ENCODE measurements around the gene USP21. TPM values are rescaled to one million over a fixed set of nuclear protein-coding genes. Genes with fewer than 3 reads are reported as not detected.
A peak's percentile ranks its signal among the peaks of the same experiment; 100 is the strongest.

USP21 gene
- total and polyA plus RNA-seq, 9 of the 15 experiments (the other 6 are each of a cell fraction or from before 2014, with no cell fraction given): 4.9 to 52.4 (median 21.6) TPM

DNA sequence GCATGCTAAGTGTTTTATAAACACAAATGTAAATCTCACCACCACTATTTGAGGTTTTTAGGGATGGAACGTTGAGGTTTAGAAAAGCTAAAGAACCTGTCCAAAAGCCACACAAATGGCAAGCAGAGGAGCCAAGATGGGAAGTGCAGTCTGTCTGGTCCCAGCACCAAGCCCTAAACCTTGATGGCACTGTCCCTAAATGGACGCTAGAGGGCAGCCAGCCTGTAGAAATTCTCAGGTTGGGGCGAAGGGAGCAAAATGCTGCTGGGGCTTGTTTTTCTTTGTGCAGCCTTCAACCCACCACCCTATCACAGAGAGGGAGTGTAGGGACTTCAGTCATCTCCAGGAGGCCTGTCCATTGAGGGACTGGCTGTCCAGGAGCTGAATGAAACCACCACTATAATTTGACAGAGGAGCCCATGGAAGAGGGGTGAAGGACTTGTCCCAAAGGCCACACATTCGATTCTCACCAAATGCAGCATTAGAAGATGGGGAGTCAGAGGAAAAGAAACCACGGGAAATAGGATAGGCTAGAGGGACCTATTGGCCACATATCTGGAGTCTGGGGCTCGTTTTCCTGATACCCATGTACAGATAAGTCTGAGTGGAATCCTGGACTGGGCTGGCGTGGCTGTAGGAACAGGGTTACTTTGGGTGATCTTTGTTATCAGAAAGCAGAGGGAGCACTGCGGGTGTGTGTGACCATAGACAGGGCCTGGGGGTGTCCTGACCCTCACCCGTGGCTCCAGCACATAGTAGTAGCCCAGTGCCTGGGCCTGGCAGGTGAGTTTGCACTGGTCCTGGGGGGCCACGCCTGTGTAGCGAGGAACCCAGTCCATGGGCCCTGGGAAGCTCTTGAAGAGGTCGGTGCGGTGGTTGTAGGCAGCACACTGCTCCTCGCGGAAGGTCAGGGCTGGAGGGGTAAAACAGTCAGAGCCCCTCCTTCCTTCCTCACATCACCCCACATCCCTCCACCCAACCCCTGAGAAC is 33.5 kb downstream of the USP21 start (continued):
- TF ChIP-seq, protein P1, sequence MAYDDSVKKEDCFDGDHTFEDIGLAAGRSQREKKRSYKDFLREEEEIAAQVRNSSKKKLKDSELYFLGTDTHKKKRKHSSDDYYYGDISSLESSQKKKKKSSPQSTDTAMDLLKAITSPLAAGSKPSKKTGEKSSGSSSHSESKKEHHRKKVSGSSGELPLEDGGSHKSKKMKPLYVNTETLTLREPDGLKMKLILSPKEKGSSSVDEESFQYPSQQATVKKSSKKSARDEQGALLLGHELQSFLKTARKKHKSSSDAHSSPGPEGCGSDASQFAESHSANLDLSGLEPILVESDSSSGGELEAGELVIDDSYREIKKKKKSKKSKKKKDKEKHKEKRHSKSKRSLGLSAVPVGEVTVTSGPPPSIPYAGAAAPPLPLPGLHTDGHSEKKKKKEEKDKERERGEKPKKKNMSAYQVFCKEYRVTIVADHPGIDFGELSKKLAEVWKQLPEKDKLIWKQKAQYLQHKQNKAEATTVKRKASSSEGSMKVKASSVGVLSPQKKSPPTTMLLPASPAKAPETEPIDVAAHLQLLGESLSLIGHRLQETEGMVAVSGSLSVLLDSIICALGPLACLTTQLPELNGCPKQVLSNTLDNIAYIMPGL (CRISPR knock-in tag; IDR thresholded peaks at IDR 0.05): no peak
- TF ChIP-seq ZNF695 (CRISPR knock-in tag; IDR thresholded peaks at IDR 0.05): no peak
- no peak for TF ChIP-seq SIN3A (IDR thresholded peaks at IDR 0.05; ENCODE audit: borderline replicate concordance in 2 of 2, control insufficient read depth in 1 of 2, low read depth in 2 of 2, low read length in 2 of 2)
- no peak for TF ChIP-seq SMAD2 (IDR thresholded peaks at IDR 0.05; ENCODE audit: low read depth, low read length)
- no peak; a peak in 1 of 4 replicates for TF ChIP-seq SRF (CRISPR knock-in tag; IDR thresholded peaks at IDR 0.05)
- TF ChIP-seq ZNF146 (CRISPR knock-in tag; IDR thresholded peaks at IDR 0.05; ENCODE audit: unreplicated experiment): no peak
- no peak for TF ChIP-seq NFE2L1 (tag; IDR thresholded peaks at IDR 0.05; ENCODE audit: borderline replicate concordance, low read depth)
- no peak for TF ChIP-seq ZNF408 (CRISPR knock-in tag; IDR thresholded peaks at IDR 0.05; ENCODE audit: low read depth)
- no peak for TF ChIP-seq ZFPM2 (CRISPR knock-in tag; IDR thresholded peaks at IDR 0.05)
- TF ChIP-seq, protein P2, sequence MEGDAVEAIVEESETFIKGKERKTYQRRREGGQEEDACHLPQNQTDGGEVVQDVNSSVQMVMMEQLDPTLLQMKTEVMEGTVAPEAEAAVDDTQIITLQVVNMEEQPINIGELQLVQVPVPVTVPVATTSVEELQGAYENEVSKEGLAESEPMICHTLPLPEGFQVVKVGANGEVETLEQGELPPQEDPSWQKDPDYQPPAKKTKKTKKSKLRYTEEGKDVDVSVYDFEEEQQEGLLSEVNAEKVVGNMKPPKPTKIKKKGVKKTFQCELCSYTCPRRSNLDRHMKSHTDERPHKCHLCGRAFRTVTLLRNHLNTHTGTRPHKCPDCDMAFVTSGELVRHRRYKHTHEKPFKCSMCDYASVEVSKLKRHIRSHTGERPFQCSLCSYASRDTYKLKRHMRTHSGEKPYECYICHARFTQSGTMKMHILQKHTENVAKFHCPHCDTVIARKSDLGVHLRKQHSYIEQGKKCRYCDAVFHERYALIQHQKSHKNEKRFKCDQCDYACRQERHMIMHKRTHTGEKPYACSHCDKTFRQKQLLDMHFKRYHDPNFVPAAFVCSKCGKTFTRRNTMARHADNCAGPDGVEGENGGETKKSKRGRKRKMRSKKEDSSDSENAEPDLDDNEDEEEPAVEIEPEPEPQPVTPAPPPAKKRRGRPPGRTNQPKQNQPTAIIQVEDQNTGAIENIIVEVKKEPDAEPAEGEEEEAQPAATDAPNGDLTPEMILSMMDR (IDR thresholded peaks at IDR 0.05 in 2 of 3, conservative IDR thresholded peaks at IDR 0.05 in 1 of 3; ENCODE audit: insufficient read depth in 2 of 3, low read depth in 1 of 3, low read length in 3 of 3): peak; percentile 93 to 97 (median 95)
- peak; percentile 66 for TF ChIP-seq SPI1 (IDR thresholded peaks at IDR 0.05; ENCODE audit: borderline replicate concordance, low read depth, low read length)
- TF ChIP-seq, protein P3, sequence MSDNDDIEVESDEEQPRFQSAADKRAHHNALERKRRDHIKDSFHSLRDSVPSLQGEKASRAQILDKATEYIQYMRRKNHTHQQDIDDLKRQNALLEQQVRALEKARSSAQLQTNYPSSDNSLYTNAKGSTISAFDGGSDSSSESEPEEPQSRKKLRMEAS (CRISPR knock-in tag; IDR thresholded peaks at IDR 0.05): no peak
- TF ChIP-seq, protein P4, sequence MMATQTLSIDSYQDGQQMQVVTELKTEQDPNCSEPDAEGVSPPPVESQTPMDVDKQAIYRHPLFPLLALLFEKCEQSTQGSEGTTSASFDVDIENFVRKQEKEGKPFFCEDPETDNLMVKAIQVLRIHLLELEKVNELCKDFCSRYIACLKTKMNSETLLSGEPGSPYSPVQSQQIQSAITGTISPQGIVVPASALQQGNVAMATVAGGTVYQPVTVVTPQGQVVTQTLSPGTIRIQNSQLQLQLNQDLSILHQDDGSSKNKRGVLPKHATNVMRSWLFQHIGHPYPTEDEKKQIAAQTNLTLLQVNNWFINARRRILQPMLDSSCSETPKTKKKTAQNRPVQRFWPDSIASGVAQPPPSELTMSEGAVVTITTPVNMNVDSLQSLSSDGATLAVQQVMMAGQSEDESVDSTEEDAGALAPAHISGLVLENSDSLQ (IDR thresholded peaks at IDR 0.05): peak; percentile 21; the same call in 1 of the 2 replicates
- no peak for TF ChIP-seq HDAC8 (tag; IDR thresholded peaks at IDR 0.05)
- TF ChIP-seq SRSF7 (optimal IDR thresholded peaks at IDR 0.05; ENCODE audit: low read depth, low read length): no peak
- TF ChIP-seq BRD9 (IDR thresholded peaks at IDR 0.05; ENCODE audit: low read depth, partially characterized antibody): peak; percentile 38
- TF ChIP-seq, protein P5, sequence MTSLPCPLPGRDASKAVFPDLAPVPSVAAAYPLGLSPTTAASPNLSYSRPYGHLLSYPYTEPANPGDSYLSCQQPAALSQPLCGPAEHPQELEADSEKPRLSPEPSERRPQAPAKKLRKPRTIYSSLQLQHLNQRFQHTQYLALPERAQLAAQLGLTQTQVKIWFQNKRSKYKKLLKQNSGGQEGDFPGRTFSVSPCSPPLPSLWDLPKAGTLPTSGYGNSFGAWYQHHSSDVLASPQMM (CRISPR knock-in tag; IDR thresholded peaks at IDR 0.05): no peak
- TF ChIP-seq ZKSCAN1 (IDR thresholded peaks at IDR 0.05; ENCODE audit: low read depth, low read length): no peak
- no peak for TF ChIP-seq NFATC3 (IDR thresholded peaks at IDR 0.05)
- TF ChIP-seq MAFK (IDR thresholded peaks at IDR 0.05; ENCODE audit: low read length): 0 out of 2 replicates have a peak, but pooled peaks have one; percentile 22
- peak; percentile 3; the same call in 1 of the 2 replicates for TF ChIP-seq HDGF (IDR thresholded peaks at IDR 0.05)
- TF ChIP-seq ZNF589 (CRISPR knock-in tag; IDR thresholded peaks at IDR 0.05; ENCODE audit: low read depth): no peak
